GM19455 (cell line): ENCODE data around the gene DROSHA.
"Not testable (repeated sequence)": the region's sequence is repeated elsewhere in the genome, so short reads cannot be mapped to it uniquely, and the experiment has no call there.

ENCODE experiments used
- ATAC-seq: cut with Tn5 transposase; IDR thresholded peaks from one replicate; pipeline ENCODE4 v1.9.1; 2021; ENCODE audit not compliant: unreplicated experiment

The DROSHA gene

DNA sequence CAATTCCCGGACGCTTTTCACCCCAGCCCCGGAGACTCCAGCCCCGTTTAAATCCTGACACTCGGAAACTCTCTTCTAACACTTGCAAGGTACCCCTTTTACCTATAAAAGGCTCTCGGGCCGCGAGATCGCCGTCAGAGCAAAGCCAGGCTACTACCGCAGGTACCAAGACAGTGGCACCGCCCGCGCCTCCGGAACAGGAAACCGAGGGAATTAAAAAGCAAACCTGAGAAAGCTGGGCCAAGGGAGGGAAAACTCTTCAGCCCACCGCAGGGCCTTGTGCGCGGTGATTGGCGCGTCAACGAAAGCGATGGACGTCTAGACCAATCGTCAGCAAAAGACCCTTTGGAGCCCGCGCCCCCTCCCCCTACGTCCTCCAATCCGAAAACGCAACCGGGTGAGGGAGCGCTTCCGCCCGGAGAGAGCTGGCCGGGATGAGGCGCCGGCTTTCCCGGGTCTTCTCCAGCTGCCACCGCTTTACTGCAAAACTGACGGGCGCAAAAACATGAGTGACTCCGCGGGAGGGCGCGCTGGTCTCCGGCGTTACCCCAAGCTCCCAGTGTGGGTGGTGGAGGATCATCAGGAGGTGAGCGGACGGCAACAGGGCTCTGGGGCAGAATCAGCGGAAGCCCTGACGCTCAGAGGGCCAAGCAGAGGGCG is at the start of gene DROSHA, which contains the start of gene C5orf22:
DROSHA (minus strand) TSS at position 206 of the 660 bp plus-strand sequence. CDS start 3,034 bp downstream, outside the sequence.
C5orf22 (plus strand) TSS at position 414 of the 660 bp plus-strand sequence; CDS start at position 506, 92 bp downstream.
- ATAC-seq, result peak; percentile 94

GRCh38 chr5:31579558-31579957 is 47.7 kb upstream of the DROSHA start:
- ATAC-seq, result no peak

GRCh38 chr5:31577438-31577837 is 45.5 kb upstream of the DROSHA start:
- no peak for ATAC-seq

DNA sequence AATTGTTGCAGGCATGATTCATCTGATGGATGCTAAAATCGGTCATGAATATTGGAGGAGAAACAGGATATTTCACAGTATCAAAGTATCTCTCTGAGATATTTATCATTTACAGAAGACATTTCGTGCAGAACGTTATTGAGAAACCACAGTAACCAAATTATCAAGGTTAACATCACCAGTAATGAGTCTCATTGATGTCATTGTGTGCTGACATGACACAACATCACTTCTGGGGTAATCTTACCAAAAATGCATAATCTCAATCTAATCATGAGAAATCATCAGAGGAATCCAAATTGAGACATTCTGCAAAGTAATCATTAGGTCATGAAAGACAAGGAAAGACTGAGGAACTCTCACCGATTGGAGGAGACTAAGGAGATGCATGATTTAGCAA is 42.9 kb upstream of the DROSHA start:
- ATAC-seq, result no peak

DNA sequence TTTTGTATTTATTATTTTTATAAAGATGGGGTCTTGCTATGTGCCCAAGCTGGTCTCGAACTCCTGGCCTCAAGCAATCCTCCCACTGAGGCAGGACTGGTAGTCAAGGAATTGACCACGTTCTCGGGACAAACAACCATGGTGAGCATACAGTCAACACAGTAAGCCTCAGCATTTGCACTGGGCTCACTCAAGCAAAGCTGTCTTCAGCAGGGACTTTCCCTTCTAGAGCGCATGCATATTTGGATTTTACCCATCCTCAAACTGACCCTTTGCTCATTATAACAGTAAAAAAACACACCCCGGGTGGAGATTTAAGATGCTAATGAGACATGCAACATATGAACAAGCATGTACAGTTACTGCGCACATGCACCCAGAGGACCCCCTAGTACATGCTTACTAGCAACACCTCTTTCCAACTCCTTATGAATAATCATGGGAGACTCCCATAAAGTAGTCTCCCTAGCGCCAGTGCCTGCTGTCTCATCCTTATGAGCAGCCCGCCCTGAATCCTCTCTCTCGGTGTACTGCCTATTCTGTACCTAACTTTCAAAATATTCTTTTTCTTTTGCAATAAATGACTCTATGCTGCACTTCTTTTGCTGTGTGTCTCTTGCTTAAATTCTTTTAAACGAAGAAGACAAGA is 41.7 kb upstream of the DROSHA start:
- ATAC-seq, result no peak

GRCh38 chr5:31569068-31569467 is 37.2 kb upstream of the DROSHA start:
- no peak for ATAC-seq

GRCh38 chr5:31568302-31568835 is 36.5 kb upstream of the DROSHA start:
- no peak for ATAC-seq

DNA sequence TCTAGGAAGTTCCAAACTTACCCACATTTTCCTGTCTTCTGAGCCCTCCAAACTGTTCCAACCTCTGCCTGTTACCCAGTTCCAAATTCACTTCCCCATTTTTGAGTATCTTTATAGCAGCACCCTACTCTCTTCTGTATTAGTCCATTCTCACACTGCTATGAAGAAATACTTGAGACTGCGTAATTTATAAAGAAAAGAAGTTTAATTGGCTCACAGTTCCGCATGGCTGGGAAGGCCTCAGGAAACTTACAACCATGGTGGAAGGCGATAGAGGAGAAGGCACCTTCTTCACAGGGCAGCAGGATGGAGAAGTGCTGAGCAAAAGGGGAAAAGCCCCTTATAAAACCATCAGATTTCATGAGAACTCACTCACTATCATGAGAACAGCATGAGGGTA is 34.5 kb upstream of the DROSHA start:
- not testable (repeated sequence) for ATAC-seq

DNA sequence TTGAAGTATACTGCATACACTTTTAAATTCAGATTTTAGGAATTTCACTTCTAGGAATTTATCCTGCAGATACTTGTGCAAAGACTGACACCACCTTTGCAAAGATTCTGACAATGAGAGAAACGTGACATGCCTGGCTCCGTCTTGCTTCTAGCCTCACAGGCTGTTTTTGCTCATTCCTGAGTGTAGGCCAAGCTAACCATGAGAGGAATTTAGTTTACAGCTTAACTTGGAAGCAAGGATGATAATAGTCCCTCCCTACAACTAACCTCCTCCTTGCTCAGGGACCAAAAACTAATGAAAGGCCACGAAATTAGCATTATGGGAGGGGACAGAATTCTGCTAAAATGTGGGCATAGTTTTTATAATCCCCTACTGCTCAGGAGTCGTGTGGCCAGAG is 31.3 kb upstream of the DROSHA start:
- no peak for ATAC-seq

GRCh38 chr5:31561946-31562345 is 30.1 kb upstream of the DROSHA start:
- no peak for ATAC-seq

DNA sequence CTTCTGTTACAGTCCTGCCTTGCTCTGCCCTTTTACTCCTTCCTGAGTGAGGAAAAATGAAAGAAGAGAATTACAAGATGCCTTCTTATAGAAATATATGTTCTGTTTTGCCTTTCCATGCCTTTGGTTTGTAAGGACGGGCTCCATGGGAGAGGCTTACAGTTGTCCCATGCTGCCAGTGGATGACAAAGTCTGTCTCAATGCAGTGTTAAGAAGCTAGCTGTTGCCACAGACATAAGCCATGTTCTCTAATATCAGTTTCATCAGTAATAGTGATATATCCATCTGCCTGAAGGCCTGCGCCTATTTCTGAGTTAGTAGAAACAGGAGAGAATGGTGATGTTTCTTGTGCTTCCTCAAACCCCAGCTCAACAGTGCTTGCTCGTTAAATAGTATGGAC is 28.0 kb upstream of the DROSHA start:
- ATAC-seq, result no peak

- ATAC-seq, result no peak
Observed at GRCh38 chr5:31556461-31556860, 24.6 kb upstream of the DROSHA start.

DNA sequence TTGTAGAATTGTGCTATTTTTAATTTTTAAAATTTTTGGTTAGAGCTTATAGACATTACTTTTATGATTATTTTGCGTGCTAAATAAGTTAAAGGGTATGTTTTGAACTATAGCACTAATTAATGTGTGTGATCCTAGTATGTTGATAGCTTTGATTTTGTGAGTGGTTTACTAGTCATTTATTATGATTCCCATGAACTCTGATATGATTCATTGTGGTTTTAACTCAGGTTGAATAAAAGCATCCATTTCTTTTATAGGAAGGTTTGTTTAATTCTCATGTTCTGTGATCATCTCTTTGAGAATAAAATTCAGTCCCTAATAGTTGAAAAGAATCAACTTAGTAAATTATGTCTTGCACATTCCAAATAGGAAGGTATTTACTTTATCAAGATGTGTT is 22.7 kb upstream of the DROSHA start:
- no peak for ATAC-seq

GRCh38 chr5:31553863-31554262 is 22.0 kb upstream of the DROSHA start:
- ATAC-seq, result no peak

DNA sequence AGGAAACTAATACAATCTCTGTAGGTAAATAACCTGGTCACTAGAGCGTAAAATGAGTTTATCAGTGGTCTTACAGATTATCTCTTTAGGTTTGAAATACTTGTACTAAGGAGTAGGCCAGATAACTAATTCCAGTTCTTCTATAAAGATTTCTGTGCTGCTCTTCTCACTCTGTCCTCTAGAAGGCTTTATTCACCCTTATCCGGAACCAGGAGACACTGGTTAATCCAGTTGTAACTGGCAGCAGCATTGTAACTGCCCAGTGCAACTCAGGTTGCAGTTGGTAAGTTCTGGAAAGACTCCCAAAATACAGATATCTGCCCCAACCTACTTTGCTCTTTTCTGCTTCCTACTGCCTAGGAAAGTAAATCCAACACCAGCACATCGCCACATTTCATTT is 20.0 kb upstream of the DROSHA start:
- no peak for ATAC-seq

GRCh38 chr5:31549114-31549513 is 17.2 kb upstream of the DROSHA start:
- not testable (repeated sequence) for ATAC-seq

DNA sequence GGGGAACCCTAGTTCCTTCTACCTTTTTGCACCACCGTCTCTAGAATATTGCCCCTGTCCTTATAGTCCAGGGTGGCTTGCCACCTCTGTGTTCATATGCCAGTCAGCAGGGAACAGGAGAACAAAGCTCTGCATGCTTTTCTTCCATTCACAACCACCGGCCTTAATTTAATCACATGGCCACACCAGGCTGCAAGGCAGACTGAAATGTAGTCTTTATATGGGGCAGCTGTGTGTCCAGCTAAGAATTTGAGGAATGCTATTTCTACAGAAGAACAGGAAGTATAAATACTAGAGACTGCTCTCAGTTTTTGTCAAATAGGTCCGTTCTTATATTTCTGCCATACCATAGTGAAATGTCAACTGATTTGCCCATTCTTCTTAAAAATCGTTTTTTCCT is 6.0 kb upstream of the DROSHA start:
- ATAC-seq, result no peak

DNA sequence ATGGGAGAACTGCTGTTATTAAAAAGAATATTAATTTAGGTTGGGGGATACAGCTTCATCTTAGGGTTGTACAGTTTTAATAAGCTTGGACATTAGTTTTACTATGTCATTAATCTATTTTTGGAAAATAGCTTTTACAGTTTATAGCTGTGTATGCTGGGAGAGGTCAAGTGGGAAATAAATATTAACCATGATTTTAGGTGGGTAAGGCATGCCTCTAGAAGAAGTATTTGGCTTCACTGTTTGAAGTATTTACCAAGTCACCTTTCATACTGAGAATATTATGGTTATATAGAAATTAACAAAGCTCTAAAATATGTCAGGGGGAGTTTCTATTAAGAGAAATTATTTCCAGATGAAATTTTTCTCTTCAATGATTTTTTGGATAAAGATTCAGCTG is 5.5 kb upstream of the DROSHA start:
- ATAC-seq, result no peak

DNA sequence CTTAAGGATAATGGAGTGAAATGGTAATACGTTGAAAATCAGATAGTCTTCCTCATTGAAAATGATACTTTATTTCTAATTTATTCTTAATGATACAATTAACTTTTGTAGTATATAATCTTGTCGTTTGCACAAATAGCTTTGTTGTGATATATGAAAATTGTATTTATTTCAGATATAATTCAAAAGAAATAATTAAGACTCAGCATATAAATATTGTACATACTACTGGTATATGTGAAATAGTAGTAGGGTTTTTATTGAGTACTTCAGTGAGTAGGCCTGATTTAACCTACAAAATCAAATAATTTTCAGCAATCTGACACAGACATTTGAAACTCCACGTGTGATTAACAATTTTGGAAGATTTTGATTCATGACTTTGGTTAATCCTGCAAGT is 5.0 kb upstream of the DROSHA start:
- no peak for ATAC-seq

GRCh38 chr5:31534527-31535046 is 2.7 kb upstream of the DROSHA start:
- ATAC-seq, result no peak

GRCh38 chr5:31531543-31531887 is 378 bp downstream of the DROSHA start:
- ATAC-seq, result peak; percentile 34

GRCh38 chr5:31530541-31531265 is 1.2 kb downstream of the DROSHA start:
- ATAC-seq, result no peak
